ENCODE data around the gene KCNMB4. TPM values are rescaled to one million over a fixed set of nuclear protein-coding genes. Genes with fewer than 3 reads are reported as not detected.

KCNMB4 gene
- total RNA-seq, 4 donors from 2014 or later = 2.7 to 4.9 (median 3.3) TPM

DNA sequence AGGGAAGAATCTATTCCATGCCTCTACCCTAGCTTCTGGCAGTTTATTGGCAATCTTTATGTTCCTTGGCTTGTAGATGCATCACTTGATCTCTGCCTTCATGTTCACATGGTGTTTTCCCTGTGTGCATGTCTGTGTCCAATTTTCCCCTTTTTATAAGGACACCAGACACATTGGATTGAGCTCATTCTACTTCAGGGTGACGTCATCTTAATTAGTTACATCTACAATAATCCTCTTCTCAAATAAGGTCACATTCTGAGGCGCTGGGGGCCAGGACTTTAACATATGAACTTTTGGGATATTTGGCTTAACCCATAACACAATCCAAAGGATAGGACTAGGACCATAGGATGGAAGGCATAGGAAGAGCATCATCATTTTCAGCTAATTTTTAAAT lies 101.4 kb downstream of the KCNMB4 start:
- H3K27ac ChIP-seq = no peak overlapping the region
- DNase-seq (ENCODE audit: low spot score in 2 of 2) = no peak
- no peaks in the 10 kb centered on the region for H3K4me1 ChIP-seq
- 81% methylated on average over 2 of the region's 2 CpGs for WGBS
- peaks cover 6% of the 10 kb centered on the region for H3K9me3 ChIP-seq
- H3K36me3 ChIP-seq = no peaks in the 10 kb centered on the region
- no peaks in the 10 kb centered on the region for H3K27me3 ChIP-seq
- H3K4me3 ChIP-seq = no peak overlapping the region
- TF ChIP-seq, protein P1, sequence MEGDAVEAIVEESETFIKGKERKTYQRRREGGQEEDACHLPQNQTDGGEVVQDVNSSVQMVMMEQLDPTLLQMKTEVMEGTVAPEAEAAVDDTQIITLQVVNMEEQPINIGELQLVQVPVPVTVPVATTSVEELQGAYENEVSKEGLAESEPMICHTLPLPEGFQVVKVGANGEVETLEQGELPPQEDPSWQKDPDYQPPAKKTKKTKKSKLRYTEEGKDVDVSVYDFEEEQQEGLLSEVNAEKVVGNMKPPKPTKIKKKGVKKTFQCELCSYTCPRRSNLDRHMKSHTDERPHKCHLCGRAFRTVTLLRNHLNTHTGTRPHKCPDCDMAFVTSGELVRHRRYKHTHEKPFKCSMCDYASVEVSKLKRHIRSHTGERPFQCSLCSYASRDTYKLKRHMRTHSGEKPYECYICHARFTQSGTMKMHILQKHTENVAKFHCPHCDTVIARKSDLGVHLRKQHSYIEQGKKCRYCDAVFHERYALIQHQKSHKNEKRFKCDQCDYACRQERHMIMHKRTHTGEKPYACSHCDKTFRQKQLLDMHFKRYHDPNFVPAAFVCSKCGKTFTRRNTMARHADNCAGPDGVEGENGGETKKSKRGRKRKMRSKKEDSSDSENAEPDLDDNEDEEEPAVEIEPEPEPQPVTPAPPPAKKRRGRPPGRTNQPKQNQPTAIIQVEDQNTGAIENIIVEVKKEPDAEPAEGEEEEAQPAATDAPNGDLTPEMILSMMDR (IDR thresholded peaks at IDR 0.05) = no peak
- TF ChIP-seq POLR2A (IDR thresholded peaks at IDR 0.05) (no peak), EP300 (IDR thresholded peaks at IDR 0.05) (no peak), POLR2AphosphoS5 (IDR thresholded peaks at IDR 0.05) (no peak)

DNA sequence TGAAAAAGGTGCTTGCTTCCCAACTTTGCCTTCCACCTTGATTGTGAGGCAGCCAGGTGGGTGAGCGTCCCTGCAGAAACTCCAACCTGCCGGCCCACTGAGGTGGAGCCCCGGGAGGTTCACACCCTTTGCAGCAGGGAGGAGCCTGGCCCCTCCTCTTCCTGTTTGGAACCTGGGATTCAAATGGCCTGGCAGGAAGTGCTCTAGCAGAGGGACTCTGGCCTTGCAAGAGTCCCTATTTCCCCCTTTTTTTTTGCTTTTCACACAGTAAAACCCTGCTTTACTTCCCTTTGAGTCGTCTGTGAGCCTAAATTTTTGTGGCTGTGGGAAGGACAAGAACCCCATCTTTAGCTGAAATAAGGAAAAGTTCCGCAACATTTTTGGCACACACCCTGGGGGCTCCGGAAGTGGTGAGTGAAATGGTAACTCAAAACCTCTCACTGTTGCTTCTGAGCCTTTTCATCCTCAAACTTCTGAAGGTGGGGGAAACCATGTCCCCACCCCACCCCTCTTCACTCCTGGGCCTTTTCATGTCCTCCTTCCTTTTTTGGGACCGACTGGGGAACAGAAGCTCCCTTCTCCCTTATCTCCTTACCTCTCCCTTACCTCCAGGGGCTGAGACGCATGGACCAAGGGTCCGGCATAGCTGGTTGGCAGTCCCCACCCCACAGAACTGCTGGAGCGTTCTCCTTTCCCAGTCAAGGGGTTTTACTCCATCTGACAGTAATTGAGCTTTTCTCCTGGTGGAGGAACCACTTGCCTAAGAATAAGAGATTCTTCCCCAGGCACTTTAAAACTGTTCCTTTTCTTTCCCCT lies 102.0 kb downstream of the KCNMB4 start:
- Histone ChIP-seq H3K27me3 (no peaks in the 10 kb centered on the region), H3K4me3 (no peak overlapping the region), H3K27ac (no peak overlapping the region), H3K36me3 (no peaks in the 10 kb centered on the region), H3K4me1 (no peaks in the 10 kb centered on the region), H3K9me3 (peaks cover 6% of the 10 kb centered on the region)
- DNase-seq (ENCODE audit: low spot score in 2 of 2) = no peak
- TF ChIP-seq EP300 (IDR thresholded peaks at IDR 0.05) = no peak
- TF ChIP-seq POLR2A (IDR thresholded peaks at IDR 0.05) = no peak
- TF ChIP-seq POLR2AphosphoS5 (IDR thresholded peaks at IDR 0.05) = no peak
- TF ChIP-seq, protein P1 (IDR thresholded peaks at IDR 0.05) = no peak
- WGBS = 87% methylated on average over 10 of the region's 10 CpGs

GRCh38 chr12:70468741-70469140 lies 102.7 kb downstream of the KCNMB4 start:
- no peak for DNase-seq (ENCODE audit: low spot score in 2 of 2)
- H3K4me3 ChIP-seq = no peak overlapping the region
- TF ChIP-seq POLR2AphosphoS5 (IDR thresholded peaks at IDR 0.05) (no peak), POLR2A (IDR thresholded peaks at IDR 0.05) (no peak)
- H3K27ac ChIP-seq = no peak overlapping the region
- H3K9me3 ChIP-seq = peaks cover 6% of the 10 kb centered on the region
- H3K4me1 ChIP-seq = no peaks in the 10 kb centered on the region
- H3K27me3 ChIP-seq = no peaks in the 10 kb centered on the region
- H3K36me3 ChIP-seq = no peaks in the 10 kb centered on the region
- 96% methylated on average over 3 of the region's 3 CpGs for WGBS

GRCh38 chr12:70469221-70469820 lies 103.2 kb downstream of the KCNMB4 start:
- WGBS = 92% methylated on average over 12 of the region's 12 CpGs
- Histone ChIP-seq H3K9me3 (peaks cover under 1% of the 10 kb centered on the region), H3K4me3 (no peak overlapping the region), H3K36me3 (no peaks in the 10 kb centered on the region), H3K4me1 (no peaks in the 10 kb centered on the region), H3K27ac (no peak overlapping the region), H3K27me3 (no peaks in the 10 kb centered on the region)
- no peak for DNase-seq (ENCODE audit: low spot score in 2 of 2)
- TF ChIP-seq, protein P1 (IDR thresholded peaks at IDR 0.05) = no peak
- TF ChIP-seq EP300 (IDR thresholded peaks at IDR 0.05) = no peak
- no peak for TF ChIP-seq POLR2AphosphoS5 (IDR thresholded peaks at IDR 0.05)
- TF ChIP-seq POLR2A (IDR thresholded peaks at IDR 0.05) = no peak

DNA sequence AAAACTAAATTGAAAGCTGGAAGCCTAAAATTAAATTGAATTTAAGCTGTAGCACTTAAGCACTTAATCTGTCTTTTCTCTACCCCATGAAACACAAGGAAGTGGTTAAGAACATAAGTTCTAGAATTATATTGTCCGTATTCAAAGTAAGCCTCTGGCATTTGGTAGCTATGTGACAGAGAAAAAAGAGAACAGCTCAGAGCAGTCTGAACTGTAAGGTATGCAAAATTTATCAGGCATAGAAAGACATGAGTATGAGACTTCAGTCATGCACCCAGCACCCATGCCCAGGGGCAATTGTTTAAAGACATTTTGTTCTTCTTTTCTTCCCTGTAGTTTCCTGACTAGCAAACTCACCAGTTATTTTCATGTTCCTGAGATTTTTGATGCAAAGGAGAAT lies 116.7 kb downstream of the KCNMB4 start:
- H3K27me3 ChIP-seq = no peaks in the 10 kb centered on the region
- H3K36me3 ChIP-seq = no peaks in the 10 kb centered on the region
- no peak overlapping the region for H3K27ac ChIP-seq
- WGBS = 65% methylated on average over 1 of the region's 1 CpG
- no peaks in the 10 kb centered on the region for H3K9me3 ChIP-seq
- no peak for DNase-seq (ENCODE audit: low spot score in 2 of 2)
- no peaks in the 10 kb centered on the region for H3K4me1 ChIP-seq
- H3K4me3 ChIP-seq = no peak overlapping the region
- no peak for TF ChIP-seq POLR2A (IDR thresholded peaks at IDR 0.05)

Other genes with a start within 250 kb of the KCNMB4 start
- 100 to 1,000 TPM; 135 to 259 (median 152) TPM for gene CNOT2, start 122.9 kb upstream of the KCNMB4 start, total RNA-seq